ENCODE measurements around the gene SNF8.

The SNF8 gene

DNA sequence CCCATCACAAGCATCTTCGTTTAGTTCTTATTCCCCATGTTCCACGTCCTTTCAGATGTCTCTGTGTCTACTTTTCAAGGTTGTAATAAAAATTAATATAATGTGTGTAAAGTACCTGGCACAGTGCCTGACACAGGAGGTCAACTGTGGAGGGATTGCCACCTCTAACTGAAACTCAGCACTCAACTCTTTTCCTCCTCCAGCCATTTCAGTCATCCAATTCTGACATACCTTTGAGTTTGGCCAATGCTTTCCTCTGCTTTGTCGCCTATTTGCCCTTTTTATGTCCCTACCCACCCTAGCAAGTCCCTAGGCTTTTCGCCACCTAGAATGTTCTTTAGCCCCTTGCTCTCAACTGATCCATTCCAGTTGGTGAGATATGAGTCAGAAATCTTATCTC, 34.9 kb downstream of the SNF8 start:
- DNase-seq (no peak), ATAC-seq (no peak)
- Mint-ChIP-seq H3K4me1 (peaks cover 70% of the 10 kb centered on the region), H3K4me3 (peak overlapping the region; percentile 89 to 93), H3K9me3 (peaks cover 0 to 5% of the 10 kb centered on the region in 2 donors), H3K27me3 (no peaks in the 10 kb centered on the region), H3K27ac (peak overlapping the region; percentile 94 to 100)

DNA sequence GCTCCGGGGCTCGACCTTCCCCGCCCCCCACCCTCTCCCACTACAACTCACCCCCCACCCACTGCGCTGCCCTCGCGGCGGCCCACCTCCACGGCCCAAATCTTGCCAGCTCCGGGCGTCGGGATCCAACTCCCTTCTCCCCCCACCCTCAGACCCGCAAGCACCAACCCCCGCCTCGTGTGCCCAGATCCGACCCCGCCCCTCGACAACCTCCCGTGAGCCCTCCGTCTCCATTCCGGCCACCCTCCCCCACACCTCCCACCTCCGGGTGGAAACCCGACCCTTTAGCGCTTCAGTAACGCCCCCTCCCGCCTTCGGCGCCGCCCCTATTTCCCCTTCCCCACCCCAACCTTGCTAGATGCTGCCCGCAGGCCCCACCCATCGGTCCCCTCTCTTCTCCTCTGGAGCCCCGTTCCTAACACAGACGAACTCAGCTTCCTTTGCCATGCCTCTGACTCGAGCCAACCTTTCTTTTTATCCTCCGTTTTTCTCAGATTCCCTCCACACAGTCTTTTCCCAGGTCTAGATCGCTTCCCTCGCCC, 35.7 kb downstream of the SNF8 start:
- Mint-ChIP-seq H3K27me3 (no peaks in the 10 kb centered on the region), H3K27ac (peak overlapping the region; percentile 94 to 100), H3K4me1 (peaks cover 62% of the 10 kb centered on the region), H3K9me3 (no peaks in the 10 kb centered on the region), H3K4me3 (peak overlapping the region; percentile 89 to 93)
- ATAC-seq (peak; percentile 70), DNase-seq (peak; percentile 83 to 91)

DNA sequence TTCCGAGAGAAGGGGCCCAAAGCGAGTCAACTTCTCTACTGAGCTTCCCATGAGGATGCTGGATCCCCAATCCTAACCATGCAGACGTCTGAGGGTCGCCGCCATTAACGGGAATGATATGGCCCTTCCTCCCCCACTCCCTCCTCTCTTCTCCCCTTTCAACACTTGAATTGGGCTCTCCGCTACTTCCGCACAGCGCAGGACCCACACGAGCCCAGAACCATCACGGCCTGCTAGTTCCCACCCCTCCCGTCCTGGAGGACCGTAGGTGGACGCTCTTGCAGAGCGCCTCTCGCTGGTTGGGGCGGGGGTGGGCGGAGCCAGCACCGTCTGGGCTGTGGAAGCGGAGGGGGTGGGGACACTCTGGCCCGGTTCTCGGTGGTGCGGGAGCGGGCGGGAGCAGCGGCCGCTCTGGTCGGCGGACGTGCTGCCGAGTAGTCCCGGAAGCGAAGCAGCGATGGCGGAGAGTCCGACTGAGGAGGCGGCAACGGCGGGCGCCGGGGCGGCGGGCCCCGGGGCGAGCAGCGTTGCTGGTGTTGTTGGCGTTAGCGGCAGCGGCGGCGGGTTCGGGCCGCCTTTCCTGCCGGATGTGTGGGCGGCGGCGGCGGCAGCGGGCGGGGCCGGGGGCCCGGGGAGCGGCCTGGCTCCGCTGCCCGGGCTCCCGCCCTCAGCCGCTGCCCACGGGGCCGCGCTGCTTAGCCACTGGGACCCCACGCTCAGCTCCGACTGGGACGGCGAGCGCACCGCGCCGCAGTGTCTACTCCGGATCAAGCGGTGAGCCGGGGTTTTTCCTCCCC, 36.4 kb downstream of the SNF8 start, which contains the start of gene UBE2Z:
TSS of gene UBE2Z (plus strand) at position 361 of the 797 bp plus-strand sequence. CDS start at position 458, 97 bp downstream.
- H3K27ac Mint-ChIP-seq: peak within 1 kb of the TSS; percentile 99 to 100
- no peaks in the 10 kb centered on the region for H3K9me3 Mint-ChIP-seq
- ATAC-seq (peak; percentile 89), DNase-seq (peak; percentile 88 to 89)
- H3K27me3 Mint-ChIP-seq: no peaks in the 10 kb centered on the region
- H3K4me1 Mint-ChIP-seq: peaks cover 55% of the 10 kb centered on the region
- H3K4me3 Mint-ChIP-seq: peak within 1 kb of the TSS; percentile 91 to 98

DNA sequence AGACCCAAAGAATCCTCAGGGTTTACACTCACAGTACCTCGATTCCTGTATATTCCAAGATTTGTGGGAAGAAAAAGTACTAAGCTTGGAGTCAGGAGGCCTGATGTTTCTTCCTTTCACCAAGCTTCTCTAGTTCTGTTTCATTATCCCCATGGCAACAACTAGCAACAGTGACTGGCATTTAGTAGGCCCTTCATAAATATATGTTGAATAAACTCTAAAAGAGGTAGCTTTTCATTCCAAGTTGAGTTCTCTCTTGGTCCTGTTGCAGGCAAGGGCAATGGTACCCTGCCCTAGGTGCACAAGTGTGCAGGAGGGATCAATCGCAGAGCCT, 37.0 kb downstream of the SNF8 start:
- H3K27ac Mint-ChIP-seq: peak overlapping the region; percentile 99
- H3K9me3 Mint-ChIP-seq: no peaks in the 10 kb centered on the region
- H3K27me3 Mint-ChIP-seq: no peaks in the 10 kb centered on the region
- ATAC-seq (peak; percentile 21), DNase-seq (no peak)
- peak overlapping the region; percentile 91 to 98 for H3K4me3 Mint-ChIP-seq
- peaks cover 49% of the 10 kb centered on the region for H3K4me1 Mint-ChIP-seq

DNA sequence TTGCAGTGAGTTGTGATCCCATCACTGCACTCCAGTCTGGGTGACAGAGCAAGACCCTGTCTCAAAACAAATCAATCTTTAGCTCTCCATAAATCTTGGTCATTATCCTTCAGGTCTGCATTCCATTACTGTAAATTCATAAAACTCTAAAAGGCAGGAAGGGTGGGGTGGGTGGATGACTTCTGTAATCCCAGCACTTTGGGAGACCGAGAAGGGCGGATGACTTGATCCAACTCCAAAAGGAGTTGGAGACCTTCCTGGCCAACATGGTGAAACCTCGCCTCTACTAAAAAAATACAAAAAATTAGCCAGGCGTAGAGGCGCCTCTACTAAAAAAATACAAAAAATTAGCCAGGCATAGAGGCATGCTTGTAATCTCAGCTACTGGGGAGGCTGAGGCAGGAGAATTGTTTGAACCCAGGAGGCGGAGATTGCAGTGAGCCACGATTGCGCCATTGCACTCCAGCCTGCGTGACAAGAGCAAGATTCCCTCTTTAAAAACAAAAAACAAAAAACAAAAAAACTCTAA, 38.6 kb downstream of the SNF8 start:
- Mint-ChIP-seq H3K4me1 (peaks cover 33% of the 10 kb centered on the region), H3K27me3 (no peaks in the 10 kb centered on the region), H3K4me3 (no peak overlapping the region), H3K27ac (no peak overlapping the region), H3K9me3 (no peaks in the 10 kb centered on the region)
- DNase-seq (no peak), ATAC-seq (no peak)

DNA sequence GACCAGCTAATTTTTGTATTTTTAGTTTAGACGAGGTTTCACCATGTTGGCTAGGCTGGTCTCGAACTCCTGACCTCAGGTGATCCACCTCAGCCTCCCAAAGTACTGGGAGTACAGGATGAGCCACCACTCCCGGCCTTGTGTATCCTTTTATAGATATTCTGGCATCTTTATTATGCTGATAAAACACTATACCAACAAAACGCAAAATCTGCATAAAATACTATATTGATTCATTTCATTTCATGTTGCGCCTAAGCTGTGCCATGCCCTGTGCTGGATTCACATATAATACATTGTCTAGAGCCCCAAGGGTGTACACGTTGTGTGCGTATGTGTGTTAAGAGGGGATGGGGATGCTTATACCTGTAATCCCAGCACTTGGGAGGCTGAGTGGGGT, 40.2 kb downstream of the SNF8 start:
- H3K27me3 Mint-ChIP-seq: no peaks in the 10 kb centered on the region
- peaks cover 17% of the 10 kb centered on the region for H3K4me1 Mint-ChIP-seq
- ATAC-seq (no peak), DNase-seq (no peak)
- H3K4me3 Mint-ChIP-seq: no peak overlapping the region
- H3K27ac Mint-ChIP-seq: peak overlapping the region in 1 of 2 donors; percentile 74
- no peaks in the 10 kb centered on the region for H3K9me3 Mint-ChIP-seq

DNA sequence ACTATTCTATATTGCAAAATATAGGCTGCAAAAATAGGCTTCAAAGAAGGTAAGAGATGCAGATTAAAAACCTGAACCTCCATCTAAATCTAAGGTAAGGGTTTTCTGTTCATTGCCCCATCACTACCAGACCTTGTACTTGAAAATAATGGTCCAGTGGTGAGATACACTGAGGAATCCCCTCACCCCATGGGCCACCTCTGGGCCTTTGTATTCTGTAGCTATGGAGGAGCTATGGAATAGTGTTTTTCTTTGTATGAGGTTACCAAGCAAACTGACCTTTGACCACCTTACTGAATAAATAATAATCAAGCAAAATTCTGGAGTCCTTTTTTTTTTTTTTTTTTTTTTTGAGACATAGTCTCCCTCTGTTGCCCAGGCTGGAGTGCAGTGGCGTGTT, 41.2 kb downstream of the SNF8 start:
- no peak overlapping the region for H3K4me3 Mint-ChIP-seq
- ATAC-seq: no peak
- peaks cover 11% of the 10 kb centered on the region for H3K4me1 Mint-ChIP-seq
- no peak overlapping the region for H3K27ac Mint-ChIP-seq
- H3K27me3 Mint-ChIP-seq: no peaks in the 10 kb centered on the region
- DNase-seq: no peak
- no peaks in the 10 kb centered on the region for H3K9me3 Mint-ChIP-seq

DNA sequence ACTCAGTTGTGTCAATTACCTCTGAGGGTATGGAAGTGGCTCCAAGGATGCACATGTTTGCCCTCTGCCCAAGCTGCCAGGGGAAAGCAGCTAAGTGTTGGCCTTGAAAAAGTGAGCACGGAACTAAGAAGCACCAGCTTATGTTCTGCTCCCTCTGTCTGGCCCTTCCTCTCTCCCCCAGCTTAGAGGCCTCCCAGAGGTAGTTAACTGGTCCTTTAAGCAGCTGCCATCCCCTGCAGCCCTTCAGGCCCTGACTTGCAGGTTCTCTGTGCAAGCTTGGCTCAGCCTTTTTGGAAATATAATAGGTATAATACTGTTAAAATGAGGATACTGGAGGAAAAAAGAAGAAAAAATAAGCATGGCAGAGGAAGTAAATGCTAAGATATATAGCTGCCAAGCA, 43.4 kb downstream of the SNF8 start:
- ATAC-seq: no peak
- DNase-seq: no peak
- no peak overlapping the region for H3K4me3 Mint-ChIP-seq
- H3K4me1 Mint-ChIP-seq: no peaks in the 10 kb centered on the region
- no peaks in the 10 kb centered on the region for H3K9me3 Mint-ChIP-seq
- H3K27me3 Mint-ChIP-seq: no peaks in the 10 kb centered on the region
- H3K27ac Mint-ChIP-seq: no peak overlapping the region

DNA sequence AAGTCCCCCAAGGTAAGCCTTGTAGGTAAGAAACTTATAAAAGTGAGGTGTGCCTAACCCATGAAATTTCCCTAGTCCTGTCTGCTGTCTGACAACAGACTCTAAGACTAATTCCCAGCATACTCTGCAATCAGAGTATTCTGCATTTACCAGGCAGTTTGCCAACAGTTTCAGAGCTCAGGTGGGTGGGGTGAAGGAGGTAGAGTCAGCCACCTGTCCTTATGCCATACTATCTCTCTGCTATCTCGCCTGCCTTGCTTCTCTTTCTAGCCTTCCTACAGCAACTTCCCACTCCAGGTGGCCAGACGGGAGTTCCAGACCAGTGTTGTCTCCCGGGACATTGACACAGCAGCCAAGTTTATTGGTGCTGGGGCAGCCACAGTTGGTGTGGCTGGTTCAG, 49.8 kb downstream of the SNF8 start:
- H3K27me3 Mint-ChIP-seq: no peaks in the 10 kb centered on the region
- DNase-seq (no peak), ATAC-seq (no peak)
- H3K4me1 Mint-ChIP-seq: peaks cover 38% of the 10 kb centered on the region
- H3K9me3 Mint-ChIP-seq: no peaks in the 10 kb centered on the region
- H3K27ac Mint-ChIP-seq: no peak overlapping the region
- H3K4me3 Mint-ChIP-seq: no peak overlapping the region

DNA sequence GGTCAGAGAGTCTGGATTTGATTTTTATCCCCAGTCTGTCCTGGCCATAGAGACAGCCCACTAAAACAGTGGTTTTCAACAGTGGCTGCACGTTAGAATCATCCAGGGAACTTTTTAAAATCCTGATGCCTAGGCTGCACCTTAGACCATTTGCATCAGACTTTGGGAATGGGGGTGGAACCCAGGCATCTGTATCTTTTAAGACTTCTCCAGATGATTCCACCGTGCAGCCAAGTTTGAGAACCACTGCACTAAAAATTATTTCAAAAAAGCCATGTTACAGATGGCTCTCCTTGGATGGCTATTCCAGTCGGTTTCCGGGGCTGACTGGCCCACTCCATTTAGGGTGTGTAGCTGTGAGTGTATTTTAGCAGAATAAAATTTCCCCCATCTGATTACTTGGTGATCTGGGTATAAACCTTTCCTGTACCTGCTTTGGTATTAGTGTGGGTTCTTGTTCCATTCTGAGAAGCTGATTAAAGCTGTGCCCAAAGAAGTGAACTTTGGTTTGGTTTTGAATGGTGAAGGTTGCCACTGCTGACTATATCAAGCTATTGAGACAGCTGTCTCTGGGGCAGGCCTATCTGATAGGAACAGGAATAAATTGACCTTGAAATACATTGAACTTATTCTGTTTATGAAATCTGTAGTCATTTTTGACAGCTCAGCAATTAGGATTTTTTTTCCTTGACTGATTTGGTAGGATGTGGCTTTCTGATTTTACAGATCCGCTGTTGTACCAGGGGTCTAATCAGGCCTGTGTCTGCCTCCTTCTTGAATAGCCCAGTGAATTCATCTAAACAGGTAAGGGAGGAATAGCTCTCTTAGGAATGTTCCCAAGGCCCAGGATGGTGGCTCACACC, 50.8 kb downstream of the SNF8 start:
- H3K9me3 Mint-ChIP-seq: no peaks in the 10 kb centered on the region
- DNase-seq (no peak), ATAC-seq (no peak)
- H3K4me1 Mint-ChIP-seq: peaks cover 38% of the 10 kb centered on the region
- H3K27ac Mint-ChIP-seq: peak overlapping the region in 1 of 2 donors; percentile 27
- H3K27me3 Mint-ChIP-seq: no peaks in the 10 kb centered on the region
- peak overlapping the region; percentile 97 for H3K4me3 Mint-ChIP-seq

DNA sequence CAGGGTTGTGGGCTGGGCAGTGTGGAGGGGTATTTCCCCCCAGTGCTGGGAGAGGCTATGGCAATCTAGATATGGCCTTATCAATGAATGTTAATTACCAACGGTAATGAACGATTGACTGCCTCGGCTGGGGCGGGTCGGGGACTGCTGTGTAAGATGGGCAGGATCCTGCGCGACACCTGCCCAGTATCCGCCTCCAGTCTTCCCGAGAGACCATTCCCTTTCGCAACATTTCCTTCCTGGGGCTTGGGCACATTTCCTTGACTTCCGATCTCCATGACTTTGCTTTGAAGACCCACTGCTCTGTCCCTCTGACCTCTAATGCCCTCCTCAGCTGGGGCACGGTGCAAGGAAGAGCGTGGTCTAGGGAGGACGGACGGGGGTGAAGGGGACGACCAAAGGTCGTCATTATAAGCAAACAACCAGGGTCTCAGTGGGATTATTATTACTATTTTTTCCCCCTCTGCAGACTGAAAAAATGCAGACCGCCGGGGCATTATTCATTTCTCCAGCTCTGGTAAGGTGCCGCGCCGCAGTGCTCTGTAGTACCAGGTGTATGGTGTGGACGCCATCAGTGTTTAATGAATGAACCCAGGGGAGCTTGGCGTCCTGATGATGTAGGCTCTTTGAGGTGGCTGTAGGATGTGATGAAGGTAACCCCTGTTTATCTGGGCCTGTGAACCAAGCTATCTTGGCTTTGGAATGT, 51.5 kb downstream of the SNF8 start:
- H3K4me3 Mint-ChIP-seq: peak overlapping the region; percentile 97
- no peaks in the 10 kb centered on the region for H3K9me3 Mint-ChIP-seq
- ATAC-seq (no peak), DNase-seq (no peak)
- H3K27me3 Mint-ChIP-seq: no peaks in the 10 kb centered on the region
- H3K27ac Mint-ChIP-seq: peak overlapping the region; percentile 98 to 99
- peaks cover 38% of the 10 kb centered on the region for H3K4me1 Mint-ChIP-seq

DNA sequence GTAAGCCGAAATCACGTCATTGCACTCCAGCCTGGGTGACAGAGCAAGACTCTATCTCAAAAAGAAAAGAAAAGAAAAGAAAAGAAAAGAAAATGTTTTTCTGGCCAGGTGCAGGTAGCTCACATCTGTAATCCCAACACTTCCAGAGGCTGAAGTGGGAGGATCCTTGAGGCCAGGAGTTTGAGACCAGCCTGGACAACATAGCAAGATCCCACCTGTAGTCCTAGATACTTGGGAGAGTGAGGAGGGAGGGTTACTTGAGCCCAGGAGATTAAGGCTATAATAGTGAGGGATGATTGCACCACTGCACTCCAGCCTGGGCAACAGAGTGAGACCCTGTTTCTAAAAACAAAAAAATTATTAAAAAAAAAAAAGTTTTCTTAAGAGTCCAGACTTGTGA, 54.6 kb downstream of the SNF8 start:
- no peak overlapping the region for H3K27ac Mint-ChIP-seq
- DNase-seq (no peak), ATAC-seq (no peak)
- H3K4me3 Mint-ChIP-seq: no peak overlapping the region
- H3K27me3 Mint-ChIP-seq: no peaks in the 10 kb centered on the region
- H3K9me3 Mint-ChIP-seq: no peaks in the 10 kb centered on the region
- peaks cover 33% of the 10 kb centered on the region for H3K4me1 Mint-ChIP-seq

DNA sequence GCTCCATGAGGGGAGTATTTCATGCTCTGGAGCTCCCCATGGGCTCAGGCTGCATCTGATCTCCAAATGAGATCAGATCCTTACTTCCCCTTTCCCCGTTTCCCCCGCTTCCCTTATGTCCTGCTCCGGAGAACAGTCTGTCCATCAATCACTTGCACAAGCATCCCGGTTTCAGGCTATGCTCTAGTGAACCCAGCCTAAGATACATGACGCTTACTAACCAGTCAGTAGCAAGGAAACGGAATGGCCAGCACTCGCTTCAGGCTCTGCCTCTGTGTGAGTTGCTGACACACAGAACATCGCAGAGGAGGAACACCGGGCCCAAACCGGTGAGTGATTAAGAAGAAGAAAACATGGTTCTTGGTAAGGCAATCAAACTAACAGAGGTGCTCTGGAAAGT, 61.5 kb downstream of the SNF8 start:
- Mint-ChIP-seq H3K4me1 (peaks cover 15% of the 10 kb centered on the region), H3K27me3 (no peaks in the 10 kb centered on the region), H3K9me3 (no peaks in the 10 kb centered on the region), H3K27ac (no peak overlapping the region), H3K4me3 (no peak overlapping the region)
- ATAC-seq (no peak), DNase-seq (no peak)

DNA sequence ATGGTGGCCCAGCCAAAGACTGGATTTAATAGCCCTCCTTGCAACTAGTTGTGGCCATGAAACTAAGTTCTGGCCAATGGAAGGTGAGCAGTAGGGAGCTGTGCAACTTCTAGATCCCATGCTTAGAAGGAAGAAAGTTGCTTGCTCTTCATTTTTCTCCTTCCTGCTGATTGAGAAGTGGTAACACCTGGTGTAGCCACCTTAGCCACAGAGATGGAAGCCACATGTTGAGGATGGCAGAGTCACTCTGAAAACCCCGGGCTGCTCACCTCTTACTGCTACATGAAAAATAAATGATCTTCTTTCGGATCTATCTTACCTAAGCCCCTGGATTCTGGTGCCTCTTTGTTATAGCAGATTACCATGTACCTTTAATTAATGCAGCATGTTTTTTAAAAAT, 62.4 kb downstream of the SNF8 start:
- no peak for ATAC-seq

More for the DNA sequence above, 62.4 kb downstream of the SNF8 start:
- Mint-ChIP-seq H3K27ac (no peak overlapping the region), H3K27me3 (no peaks in the 10 kb centered on the region), H3K9me3 (no peaks in the 10 kb centered on the region), H3K4me1 (peaks cover 15% of the 10 kb centered on the region), H3K4me3 (no peak overlapping the region)
- no peak for DNase-seq

All from stimulated activated naive CD8-positive, alpha-beta T cell treated with anti-CD3 and anti-CD28 coated beads, Interleukin-15, amount 100 ng/mL, for 72 hours (primary cell).